Fibroblast of lung (primary cell): ENCODE measurements around the gene MRPS31. TPM values are rescaled to one million over a fixed set of nuclear protein-coding genes. Genes with fewer than 3 reads are reported as not detected.

ENCODE experiments used
- DNase-seq, 2 donors: peaks; one replicate each; pipeline versions ENCODE4 v3.0.0 to v3.0.0-alpha.2; 2010; ENCODE audit warnings: low read depth in 2 of 2
- H2AFZ ChIP-seq: 2 replicates; pipeline ENCODE4 v1.5.1; 2012; ENCODE audit warnings: low read length, control low read depth, inconsistent platforms
- H3K27ac ChIP-seq: 2 replicates; pipeline ENCODE4 v1.5.1; 2011; ENCODE audit warnings: low read length, control low read depth; ENCODE audit not compliant: insufficient read depth
- H3K27me3 ChIP-seq: 2 replicates; pipeline ENCODE4 v1.5.1; 2011; ENCODE audit warnings: mild to moderate bottlenecking, low read length; ENCODE audit not compliant: control insufficient read depth, insufficient read depth
- H3K36me3 ChIP-seq: 2 replicates; pipeline ENCODE4 v1.5.1; 2011; ENCODE audit warnings: low read length; ENCODE audit not compliant: control insufficient read depth, insufficient read depth
- H3K4me1 ChIP-seq: 2 replicates; pipeline ENCODE4 v1.5.1; 2011; ENCODE audit warnings: low read length; ENCODE audit not compliant: control insufficient read depth, insufficient read depth; ENCODE audit errors: extremely low read depth
- H3K4me2 ChIP-seq: 2 replicates; pipeline ENCODE4 v1.5.1; 2011; ENCODE audit warnings: low read length, control low read depth; ENCODE audit not compliant: insufficient read depth; ENCODE audit errors: extremely low read depth
- H3K4me3 ChIP-seq, 4 experiments: fragments of 200-600 bp in 1 of 4; sonication (generic) in 1 of 4; replicated peaks in 1 of 4; 2 replicates each; pipeline ENCODE4 v1.5.1; 2011 to 2016; ENCODE audit warnings: low read length in 4 of 4, low read depth in 3 of 4, mild to moderate bottlenecking in 3 of 4, control low read depth in 2 of 4, inconsistent platforms in 1 of 4, mixed read lengths in 1 of 4; ENCODE audit not compliant: insufficient read depth in 1 of 4; ENCODE audit errors: control extremely low read depth in 1 of 4
- H3K79me2 ChIP-seq: 2 replicates; pipeline ENCODE4 v1.5.1; 2012; ENCODE audit warnings: mild to moderate bottlenecking, low read length, inconsistent platforms; ENCODE audit not compliant: control insufficient read depth, insufficient read depth
- H3K9ac ChIP-seq: 2 replicates; pipeline ENCODE4 v1.5.1; 2011; ENCODE audit warnings: mild to moderate bottlenecking, low read length, control low read depth; ENCODE audit not compliant: insufficient read depth
- H3K9me3 ChIP-seq: 2 replicates; pipeline ENCODE4 v1.5.1; 2012; ENCODE audit warnings: low read depth, low read length; ENCODE audit not compliant: control insufficient read depth, insufficient read depth
- H4K20me1 ChIP-seq: 2 replicates; pipeline ENCODE4 v1.5.1; 2011; ENCODE audit warnings: low read length; ENCODE audit not compliant: control insufficient read depth, insufficient read depth; ENCODE audit errors: extremely low read depth
- EZH2 ChIP-seq: IDR thresholded peaks from 2 replicates; pipeline ENCODE4 v1.5.1; 2012; ENCODE audit warnings: low read length, control low read depth, mild to moderate bottlenecking; ENCODE audit errors: missing control alignments
- polyA plus RNA-seq, 2 donors: library from polyadenylated mRNA; depleted of rRNA in 1 of 2; stranded (reverse) in 1 of 2; unstranded in 1 of 2; fragments of >200 nt; gene quantifications; 2 replicates each; pipeline ENCODE4 v1.2.1, GENCODE V29; 2011 to 2012; ENCODE audit warnings: missing spikeins in 1 of 2
- total RNA-seq: library from RNA; depleted of rRNA; stranded (reverse); fragments of >200 nt; gene quantifications from 2 replicates; pipeline ENCODE4 v1.2.1, GENCODE V29; 2014
- TF ChIP-seq, protein P1 (sequence below), 2 donors: IDR thresholded peaks in 1 of 2; conservative IDR thresholded peaks in 1 of 2; 1 replicate in 1 of 2; 2 replicates in 1 of 2; pipeline ENCODE4 v1.5.1; 2011 to 2012; ENCODE audit warnings: low read length in 2 of 2, control low read depth in 1 of 2, inconsistent platforms in 1 of 2, low read depth in 1 of 2, mild to moderate bottlenecking in 1 of 2

MRPS31 gene
- total and polyA plus RNA-seq, 2 donors (not counting 1 experiment from before 2014, with no cell fraction given) = 14.2 to 16.0 TPM

DNA sequence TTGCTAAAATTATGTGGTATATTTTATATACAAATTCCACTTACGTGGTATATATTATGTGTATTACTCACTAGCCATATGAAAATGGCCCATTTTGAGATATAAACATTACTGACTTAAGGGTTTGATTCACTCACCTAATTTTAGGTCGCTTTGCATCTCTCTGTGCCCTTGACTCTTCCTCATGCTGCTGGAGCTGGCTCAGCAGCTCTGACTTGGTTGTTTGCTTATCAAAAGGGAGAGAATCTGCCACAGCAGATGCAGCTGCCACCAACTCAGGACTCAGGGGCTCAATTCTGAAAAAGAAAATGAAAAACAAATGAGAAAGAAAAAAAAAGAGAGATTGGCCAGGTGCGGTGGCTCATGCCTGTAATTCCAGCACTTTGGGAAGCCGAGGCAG, 12.2 kb downstream of the MRPS31 start:
- no peak for DNase-seq
- no peak for TF ChIP-seq EZH2
- TF ChIP-seq, protein P1, sequence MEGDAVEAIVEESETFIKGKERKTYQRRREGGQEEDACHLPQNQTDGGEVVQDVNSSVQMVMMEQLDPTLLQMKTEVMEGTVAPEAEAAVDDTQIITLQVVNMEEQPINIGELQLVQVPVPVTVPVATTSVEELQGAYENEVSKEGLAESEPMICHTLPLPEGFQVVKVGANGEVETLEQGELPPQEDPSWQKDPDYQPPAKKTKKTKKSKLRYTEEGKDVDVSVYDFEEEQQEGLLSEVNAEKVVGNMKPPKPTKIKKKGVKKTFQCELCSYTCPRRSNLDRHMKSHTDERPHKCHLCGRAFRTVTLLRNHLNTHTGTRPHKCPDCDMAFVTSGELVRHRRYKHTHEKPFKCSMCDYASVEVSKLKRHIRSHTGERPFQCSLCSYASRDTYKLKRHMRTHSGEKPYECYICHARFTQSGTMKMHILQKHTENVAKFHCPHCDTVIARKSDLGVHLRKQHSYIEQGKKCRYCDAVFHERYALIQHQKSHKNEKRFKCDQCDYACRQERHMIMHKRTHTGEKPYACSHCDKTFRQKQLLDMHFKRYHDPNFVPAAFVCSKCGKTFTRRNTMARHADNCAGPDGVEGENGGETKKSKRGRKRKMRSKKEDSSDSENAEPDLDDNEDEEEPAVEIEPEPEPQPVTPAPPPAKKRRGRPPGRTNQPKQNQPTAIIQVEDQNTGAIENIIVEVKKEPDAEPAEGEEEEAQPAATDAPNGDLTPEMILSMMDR (conservative IDR thresholded peaks at IDR 0.05 in 1 of 2, IDR thresholded peaks at IDR 0.05 in 1 of 2; ENCODE audit: low read depth in 1 of 2, low read length in 2 of 2) = no peak
- H3K27me3 ChIP-seq = no peaks in the 10 kb centered on the region
- H3K9ac ChIP-seq = no peak overlapping the region
- H3K4me1 ChIP-seq = peaks cover 7% of the 10 kb centered on the region
- H3K4me3 ChIP-seq = no peak overlapping the region
- no peak overlapping the region for H2AFZ ChIP-seq
- no peak overlapping the region for H3K4me2 ChIP-seq
- H4K20me1 ChIP-seq = no peaks in the 10 kb centered on the region
- no peaks in the 10 kb centered on the region for H3K9me3 ChIP-seq
- H3K36me3 ChIP-seq = peaks cover 1% of the 10 kb centered on the region
- H3K79me2 ChIP-seq = no peaks in the 10 kb centered on the region
- no peak overlapping the region for H3K27ac ChIP-seq

DNA sequence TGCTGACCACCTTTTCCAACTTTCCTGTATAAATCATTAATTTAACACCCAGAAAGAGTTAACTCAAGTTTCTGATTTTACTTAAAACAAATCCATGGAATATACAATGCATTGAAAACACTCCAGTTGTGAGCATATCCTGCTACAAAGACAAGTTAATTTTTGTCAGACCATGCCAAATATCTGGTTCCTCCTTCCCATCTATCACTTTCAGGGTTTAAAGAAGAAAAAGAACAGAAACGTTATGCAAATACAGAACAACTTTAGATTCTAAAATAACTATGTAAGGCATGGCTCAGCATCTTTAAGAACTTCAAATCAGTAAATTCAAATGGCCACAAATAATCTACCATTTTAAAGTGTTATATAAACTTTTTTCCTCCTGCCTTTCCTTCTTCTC, 14.9 kb downstream of the MRPS31 start:
- no peak overlapping the region for H2AFZ ChIP-seq
- H3K9me3 ChIP-seq = no peaks in the 10 kb centered on the region
- H3K4me1 ChIP-seq = no peaks in the 10 kb centered on the region
- no peak overlapping the region for H3K4me3 ChIP-seq
- no peaks in the 10 kb centered on the region for H4K20me1 ChIP-seq
- no peaks in the 10 kb centered on the region for H3K79me2 ChIP-seq
- peaks cover 1% of the 10 kb centered on the region for H3K36me3 ChIP-seq
- no peaks in the 10 kb centered on the region for H3K27me3 ChIP-seq
- H3K9ac ChIP-seq = no peak overlapping the region
- no peak overlapping the region for H3K27ac ChIP-seq
- H3K4me2 ChIP-seq = no peak overlapping the region
- DNase-seq = no peak
- TF ChIP-seq, protein P1 (conservative IDR thresholded peaks at IDR 0.05 in 1 of 2, IDR thresholded peaks at IDR 0.05 in 1 of 2; ENCODE audit: low read depth in 1 of 2, low read length in 2 of 2) = no peak
- no peak for TF ChIP-seq EZH2

DNA sequence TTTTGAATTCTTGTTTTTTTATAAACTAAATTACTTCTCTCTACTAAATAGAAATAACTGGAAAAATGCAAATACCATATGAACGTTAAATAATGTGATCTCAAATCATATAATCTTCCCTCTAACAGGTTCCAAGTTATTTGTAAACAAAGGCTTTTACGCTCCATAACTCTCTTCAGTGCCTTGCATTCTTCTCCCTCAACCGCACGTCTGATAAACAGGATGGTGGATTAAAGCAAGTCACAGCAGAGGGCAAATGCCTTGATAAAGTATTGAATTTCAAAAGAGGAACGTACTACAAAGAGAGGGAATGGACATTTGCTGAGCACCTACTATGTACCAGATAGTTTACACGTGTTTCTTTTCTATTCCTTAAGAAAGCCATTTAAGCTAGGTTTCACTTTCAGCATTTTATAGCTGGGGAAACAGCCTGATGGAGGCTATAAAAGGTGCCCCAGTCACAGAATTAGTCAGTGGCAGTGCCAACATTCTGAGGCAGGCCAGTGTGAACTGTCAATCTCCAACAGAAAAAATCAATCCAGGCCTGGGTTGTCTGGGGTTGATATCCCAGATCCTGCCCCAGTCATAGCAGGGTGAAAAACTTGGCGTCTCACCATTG, 15.8 kb downstream of the MRPS31 start:
- peaks cover 1% of the 10 kb centered on the region for H3K36me3 ChIP-seq
- no peak for TF ChIP-seq EZH2
- TF ChIP-seq, protein P1 (conservative IDR thresholded peaks at IDR 0.05 in 1 of 2, IDR thresholded peaks at IDR 0.05 in 1 of 2; ENCODE audit: low read depth in 1 of 2, low read length in 2 of 2) = no peak
- H3K9ac ChIP-seq = no peak overlapping the region

More for the DNA sequence above, 15.8 kb downstream of the MRPS31 start:
- no peak overlapping the region for H3K4me2 ChIP-seq
- H4K20me1 ChIP-seq = no peaks in the 10 kb centered on the region
- H3K4me3 ChIP-seq = no peak overlapping the region
- no peak for DNase-seq
- H2AFZ ChIP-seq = no peak overlapping the region
- no peaks in the 10 kb centered on the region for H3K9me3 ChIP-seq
- H3K27me3 ChIP-seq = no peaks in the 10 kb centered on the region
- no peaks in the 10 kb centered on the region for H3K79me2 ChIP-seq
- no peaks in the 10 kb centered on the region for H3K4me1 ChIP-seq
- no peak overlapping the region for H3K27ac ChIP-seq
